NCI-H2227 (cell line): ENCODE results near the gene MED13L.

Experiments
- DNase-seq: peaks from one replicate; lab custom pipeline; 2025; ENCODE audit not compliant: unreplicated experiment; lab: John Stamatoyannopoulos, UW

The MED13L gene

GRCh38 chr12:115946867-115947695 lies 330.4 kb downstream of the MED13L start:
- DNase-seq: no peak

- no peak for DNase-seq
These were observed 331.4 kb downstream of the MED13L start for GRCh38 chr12:115946092-115946491.

DNA sequence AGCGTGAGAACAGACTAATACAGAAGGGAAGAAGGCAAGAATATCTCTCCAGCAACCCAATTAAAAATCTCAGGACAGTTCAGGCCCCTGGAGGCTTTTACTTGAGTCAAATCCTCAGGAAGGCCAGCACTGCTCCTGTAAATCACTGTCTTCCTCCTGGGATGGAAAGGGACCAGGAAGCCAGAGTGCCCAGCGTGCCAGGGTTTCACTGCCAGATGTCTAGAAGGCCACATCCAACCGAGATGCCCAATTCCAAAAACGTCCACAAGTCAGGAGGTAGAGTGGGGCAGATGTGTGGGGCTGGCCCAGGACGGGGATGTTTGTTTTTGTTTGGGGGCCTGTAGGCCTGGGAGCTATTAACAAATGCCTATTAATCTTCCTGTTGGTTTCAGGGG lies 332.0 kb downstream of the MED13L start:
- DNase-seq: no peak

- DNase-seq: no peak
These were observed 332.5 kb downstream of the MED13L start for GRCh38 chr12:115944837-115945490.

DNA sequence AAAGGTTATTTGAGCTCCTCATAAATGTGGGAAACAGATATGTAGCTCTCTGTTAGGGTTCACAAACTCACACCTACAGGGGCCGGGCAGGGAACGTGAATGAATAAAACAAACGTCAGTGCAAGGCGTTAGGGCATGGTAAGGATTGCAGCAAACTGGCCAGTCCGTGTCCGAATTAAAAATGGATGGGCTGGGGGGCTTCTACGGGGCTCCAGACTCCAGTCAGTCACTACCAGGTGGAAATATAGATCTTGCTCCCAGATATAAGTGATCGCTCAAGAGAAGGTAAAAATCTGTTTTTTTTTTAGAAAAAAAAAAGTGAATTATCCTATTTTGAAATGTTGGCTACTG lies 333.1 kb downstream of the MED13L start:
- DNase-seq: no peak

- DNase-seq: no peak
These were observed 333.7 kb downstream of the MED13L start for GRCh38 chr12:115943630-115944391.

DNA sequence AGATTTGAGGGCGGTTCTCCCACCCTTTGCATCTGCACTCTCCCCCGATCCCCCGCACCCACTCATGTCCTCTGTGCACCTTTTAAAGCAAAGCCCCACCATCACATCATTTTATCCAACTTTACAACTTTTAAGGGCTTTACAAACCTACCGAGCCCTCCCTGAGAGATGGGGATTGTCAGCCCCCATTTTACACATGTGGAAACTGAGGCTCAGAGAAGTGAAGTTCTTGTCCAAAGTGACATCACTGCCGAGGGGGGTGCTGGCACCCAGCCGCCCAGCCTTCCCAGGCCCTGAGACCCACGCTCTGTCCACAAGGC lies 334.2 kb downstream of the MED13L start:
- DNase-seq: no peak

- no peak for DNase-seq
These were observed 335.1 kb downstream of the MED13L start for GRCh38 chr12:115942346-115942745.

DNA sequence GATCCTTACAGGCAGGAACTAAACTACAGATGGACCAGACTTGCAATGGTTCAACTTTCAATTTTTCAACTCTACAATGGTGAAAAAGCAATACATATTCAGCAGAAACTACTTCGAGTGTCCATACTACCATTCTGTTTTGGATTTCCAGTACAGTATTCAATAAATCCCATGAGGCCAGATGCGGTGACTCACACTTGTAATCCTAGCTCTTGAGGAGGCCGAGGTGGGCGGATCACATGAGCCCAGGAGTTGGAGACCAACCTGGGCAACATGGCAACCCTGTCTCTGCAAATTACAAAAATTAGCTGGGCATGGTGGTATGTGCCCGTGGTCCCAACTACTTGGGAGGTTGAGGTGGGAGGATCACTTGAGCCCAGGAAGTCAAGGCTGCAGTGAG lies 336.1 kb downstream of the MED13L start:
- no peak for DNase-seq

DNA sequence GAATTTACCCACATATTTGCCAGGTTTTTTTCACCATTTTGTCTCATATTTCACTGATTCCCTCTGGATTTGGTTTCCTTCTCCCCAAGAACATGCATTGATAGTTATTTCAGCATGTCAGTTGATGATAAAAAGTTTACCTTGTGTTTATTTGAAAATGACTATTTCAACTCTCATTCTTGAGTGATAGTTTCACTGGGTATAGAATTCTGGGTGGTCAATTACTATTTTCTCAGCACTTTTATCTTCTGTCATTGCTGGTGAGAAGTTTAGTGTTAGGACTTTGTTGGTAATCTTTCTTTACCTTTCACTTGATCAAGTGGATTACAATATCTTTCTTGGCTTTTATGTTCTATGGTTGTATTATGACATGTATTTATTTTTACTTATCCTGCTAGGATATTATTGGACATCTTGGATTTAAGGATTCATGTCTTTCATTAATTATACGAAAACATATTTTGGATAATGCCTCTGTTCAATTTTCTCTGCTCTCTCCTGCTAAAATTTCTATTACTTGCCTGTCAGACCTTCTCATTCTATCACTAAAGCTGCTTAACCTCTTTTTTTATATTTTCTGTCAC lies 338.6 kb downstream of the MED13L start:
- no peak for DNase-seq

DNA sequence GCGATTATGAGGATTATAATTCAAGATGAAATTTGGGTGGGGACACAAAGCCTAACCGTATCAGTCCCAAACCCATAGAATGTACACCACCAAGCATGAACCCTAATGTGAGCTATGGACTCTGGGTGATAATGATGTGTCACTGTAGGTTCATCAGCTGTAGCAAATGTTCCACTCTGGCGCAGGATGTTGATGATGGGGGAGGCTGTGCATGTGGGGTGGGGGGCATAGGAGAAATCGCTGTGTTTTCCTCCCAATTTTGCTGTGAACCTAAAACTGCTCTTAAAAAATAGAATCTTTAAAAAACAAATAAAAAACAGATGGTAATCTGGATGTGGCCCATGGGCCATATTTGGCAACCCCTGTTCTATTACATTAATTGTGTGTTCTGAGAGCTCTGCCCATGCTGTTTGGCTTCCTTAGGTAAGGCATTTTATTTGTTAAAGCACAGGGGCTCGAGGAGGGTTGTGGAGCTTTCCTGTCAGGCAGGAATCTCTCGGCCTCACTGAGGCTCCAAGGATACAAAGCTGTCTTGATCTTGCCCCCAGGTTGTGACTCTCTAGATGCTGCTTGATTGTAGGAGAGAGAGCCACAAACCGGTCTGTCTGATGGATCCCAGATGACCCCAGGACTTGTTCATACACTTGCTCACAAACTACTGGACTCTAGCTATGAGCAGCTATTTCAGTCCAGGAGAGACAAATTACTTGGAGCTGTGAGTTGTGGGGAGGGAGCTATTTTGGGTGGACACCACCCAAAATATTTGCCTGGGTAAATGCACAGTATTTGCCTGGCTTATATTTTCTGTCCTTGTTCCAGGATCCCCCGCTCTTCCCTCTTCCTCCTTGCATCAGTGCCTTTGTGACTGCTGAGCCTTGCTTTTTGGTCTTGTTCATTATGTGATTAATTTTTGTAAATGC lies 340.2 kb downstream of the MED13L start:
- DNase-seq: no peak

DNA sequence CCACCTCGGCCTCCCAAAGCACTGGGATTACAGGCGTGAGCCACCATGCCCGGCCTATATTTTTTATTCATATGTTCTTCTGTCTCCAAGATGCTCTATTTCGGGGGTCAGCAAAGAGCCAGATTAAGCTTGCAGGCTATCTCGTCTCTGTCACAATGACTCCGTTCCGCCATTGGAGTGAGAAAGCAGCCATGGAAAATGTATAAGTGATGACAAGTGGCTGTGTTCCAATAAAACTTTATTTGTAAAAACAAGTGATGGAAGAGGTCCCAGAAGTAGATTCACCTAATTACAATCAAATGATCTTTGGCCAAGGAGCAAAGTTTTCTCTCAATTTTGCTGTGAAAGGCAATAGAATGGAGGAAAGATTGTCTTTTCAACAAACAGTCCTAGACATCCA lies 342.6 kb downstream of the MED13L start:
- DNase-seq: no peak

DNA sequence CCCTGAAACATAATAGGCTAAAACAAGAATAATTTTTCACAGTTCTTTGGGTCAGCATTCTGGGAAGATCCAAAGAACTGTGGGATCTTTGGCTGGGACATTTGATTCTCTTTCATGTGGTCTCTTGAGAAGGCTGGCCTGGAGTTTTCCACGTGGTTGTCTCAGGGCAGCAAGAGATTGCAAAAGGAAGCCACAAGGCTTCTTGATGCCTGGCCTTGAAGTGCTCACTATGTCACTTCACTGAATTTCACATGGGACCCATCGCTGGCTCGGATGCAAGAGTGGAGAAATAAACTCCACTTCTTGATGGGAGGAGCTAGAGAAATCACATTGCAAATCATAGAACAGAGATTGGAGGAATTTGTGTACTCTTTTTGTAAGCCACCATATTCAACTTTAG lies 343.4 kb downstream of the MED13L start:
- DNase-seq: no peak

GRCh38 chr12:115932066-115932465 lies 345.4 kb downstream of the MED13L start:
- DNase-seq: no peak

GRCh38 chr12:115930336-115930735 lies 347.2 kb downstream of the MED13L start:
- DNase-seq: no peak

- DNase-seq: no peak
These were observed 351.3 kb downstream of the MED13L start for GRCh38 chr12:115926037-115926670.

- no peak for DNase-seq
These were observed 353.6 kb downstream of the MED13L start for GRCh38 chr12:115923851-115924250.

GRCh38 chr12:115922952-115923564 lies 354.4 kb downstream of the MED13L start:
- no peak for DNase-seq

DNA sequence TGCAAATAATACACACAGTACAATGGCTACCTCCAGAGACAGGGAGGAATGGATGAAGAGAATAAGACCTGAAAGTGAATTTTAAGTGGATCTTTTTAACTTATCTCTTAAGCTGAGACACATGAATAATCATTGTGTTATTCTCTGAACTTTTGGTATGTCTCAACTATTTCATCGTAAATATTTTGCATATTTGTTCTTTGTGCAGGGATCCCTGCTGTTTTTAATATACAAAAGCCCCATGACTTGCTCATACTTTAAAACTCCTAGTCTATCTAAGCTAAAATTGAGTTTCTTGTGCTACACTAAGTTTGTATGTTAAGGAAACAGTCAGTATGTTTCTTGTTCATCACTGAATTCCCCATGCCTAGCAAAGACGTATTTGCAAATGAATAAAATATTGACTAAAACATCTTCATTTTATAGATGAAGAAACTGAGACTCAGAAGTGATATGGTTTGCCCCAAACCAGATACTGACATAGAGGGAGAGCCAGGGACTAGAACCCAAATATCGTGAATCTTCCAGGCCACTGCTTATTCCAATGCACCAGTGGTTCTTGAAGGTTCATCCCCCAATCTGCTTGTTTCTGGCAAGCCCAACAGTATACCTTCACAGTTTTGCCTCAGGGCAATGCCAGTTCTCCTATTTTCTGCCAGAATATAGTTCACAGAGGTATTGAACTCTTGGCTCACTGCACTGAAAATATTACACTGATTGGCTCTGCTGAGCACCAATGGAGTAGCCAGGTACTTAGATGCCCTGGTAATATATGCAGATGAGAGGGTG lies 356.9 kb downstream of the MED13L start:
- DNase-seq: no peak
